Fibroblast of gingiva (primary cell): ENCODE data around the gene ZYX.
"Not testable (repeated sequence)": the region's sequence is repeated elsewhere in the genome, so short reads cannot be mapped to it uniquely, and the experiment has no call there.

ENCODE experiments used
- DNase-seq: peaks from one replicate; pipeline ENCODE4 v3.0.0-alpha.2; 2011; ENCODE audit warnings: low read depth

The ZYX gene

GRCh38 chr7:143384661-143385631 lies 3.8 kb downstream of the ZYX start:
- no peak for DNase-seq

- no peak for DNase-seq
These were observed 5.0 kb downstream of the ZYX start for GRCh38 chr7:143385891-143386781.

- DNase-seq: no peak
These were observed 6.2 kb downstream of the ZYX start for GRCh38 chr7:143387156-143387975.

GRCh38 chr7:143388051-143388450 lies 6.9 kb downstream of the ZYX start:
- no peak for DNase-seq

- no peak for DNase-seq
These were observed 7.5 kb downstream of the ZYX start for GRCh38 chr7:143388491-143389101.

- DNase-seq: no peak
These were observed 8.4 kb downstream of the ZYX start for GRCh38 chr7:143389316-143390103.

GRCh38 chr7:143390104-143390772 lies 9.1 kb downstream of the ZYX start:
- no peak for DNase-seq

GRCh38 chr7:143390773-143391317 lies 9.7 kb downstream of the ZYX start:
- no peak for DNase-seq

- peak; percentile 60 for DNase-seq
These were observed 10.6 kb downstream of the ZYX start for GRCh38 chr7:143391462-143392404.

- DNase-seq: not testable (repeated sequence)
These were observed 11.3 kb downstream of the ZYX start for GRCh38 chr7:143392427-143392826.

GRCh38 chr7:143392875-143393266 lies 11.7 kb downstream of the ZYX start:
- DNase-seq: no peak

GRCh38 chr7:143393267-143394041 lies 12.3 kb downstream of the ZYX start:
- DNase-seq: peak; percentile 26

GRCh38 chr7:143394068-143394467 lies 12.9 kb downstream of the ZYX start:
- DNase-seq: no peak

- no peak for DNase-seq
These were observed 13.6 kb downstream of the ZYX start for GRCh38 chr7:143394777-143395176.

GRCh38 chr7:143395187-143396149 lies 14.3 kb downstream of the ZYX start:
- no peak for DNase-seq

- no peak for DNase-seq
These were observed 15.0 kb downstream of the ZYX start for GRCh38 chr7:143396182-143396581.
